ENCODE results near the gene ANKLE1. TPM values are rescaled to one million over a fixed set of nuclear protein-coding genes. Genes with fewer than 3 reads are reported as not detected.

The ANKLE1 gene
- total and polyA plus RNA-seq, 2 donors (not counting 3 experiments of a cell fraction or from before 2014, with no cell fraction given) = 1.9 to 3.1 TPM

- ChIA-PET CTCF (interaction anchor here (1.8 kb wide), 1 partner anchor 9 kb away, joined by 13 read pairs; no protein-coding TSS in a partner anchor), POLR2A (no interaction called here)
- FAIRE-seq (peak; percentile 90), DNase-seq (ENCODE audit: low read depth, low spot score) (no peak)
- Histone ChIP-seq H3K4me2 (ENCODE audit: insufficient read depth, low read length) (peak overlapping the region; percentile 81), H2AFZ (ENCODE audit: low read depth, low read length) (peak overlapping the region; percentile 25), H3K9me1 (replicated peaks; ENCODE audit: control insufficient read depth, extremely low read depth, insufficient read depth, low read length) (no peaks in the 10 kb centered on the region), H3K27me3 (ENCODE audit: control insufficient read depth in 2 of 2, insufficient read depth in 2 of 2, low read length in 2 of 2) (no peaks in the 10 kb centered on the region), H4K20me1 (replicated peaks; ENCODE audit: control insufficient read depth, extremely low read depth, insufficient read depth, low read length) (no peaks in the 10 kb centered on the region), H3K27ac (ENCODE audit: insufficient read depth, low read depth, low read length) (no peak overlapping the region), H3K79me2 (ENCODE audit: control insufficient read depth, insufficient read depth, low read length) (peaks cover 27% of the 10 kb centered on the region), H3K9me3 (replicated peaks; ENCODE audit: control insufficient read depth, insufficient read depth, low read length) (no peaks in the 10 kb centered on the region), H3K4me1 (ENCODE audit: control insufficient read depth, extremely low read depth, insufficient read depth, low read length) (peaks cover 21% of the 10 kb centered on the region), H3K36me3 (ENCODE audit: control insufficient read depth in 2 of 2, extremely low read depth in 1 of 2, insufficient read depth in 2 of 2, low read length in 2 of 2) (no peaks in the 10 kb centered on the region), H3K4me3 (replicated peaks in 1 of 3; ENCODE audit: insufficient read depth in 1 of 3, low read depth in 1 of 3, low read length in 3 of 3) (peak overlapping the region; percentile 65 to 84 (median 74)), H3K9ac (replicated peaks; ENCODE audit: extremely low read depth, insufficient read depth, low read length) (peak overlapping the region; percentile 51)
- TF ChIP-seq JUN (IDR thresholded peaks at IDR 0.05; ENCODE audit: borderline replicate concordance, insufficient read depth, insufficient read length, low read depth) (no peak), CTCF (IDR thresholded peaks at IDR 0.05; ENCODE audit: extremely low read depth in 1 of 2, insufficient read depth in 1 of 2, low read depth in 1 of 2, low read length in 2 of 2) (no peak), FOS (IDR thresholded peaks at IDR 0.05; ENCODE audit: borderline replicate concordance, insufficient read depth, low read length) (no peak), POLR2A (IDR thresholded peaks at IDR 0.05; ENCODE audit: low read depth, low read length) (no peak), GATA2 (IDR thresholded peaks at IDR 0.05; ENCODE audit: insufficient read depth, insufficient read length, low read depth, low read length) (no peak), POLR2AphosphoS5 (IDR thresholded peaks at IDR 0.05; ENCODE audit: insufficient read depth, low read depth, low read length) (no peak), MYC (IDR thresholded peaks at IDR 0.05; ENCODE audit: low read depth, low read length) (no peak), MAX (IDR thresholded peaks at IDR 0.05; ENCODE audit: insufficient read depth, insufficient read length) (no peak), EZH2 (IDR thresholded peaks at IDR 0.05; ENCODE audit: borderline replicate concordance, low read depth, low read length, severe bottlenecking) (no peak)
- BruUV-seq (replicated peaks) = no TSS peak
- intact Hi-C loops (cut with micrococcal nuclease) (no loop called here), dilution Hi-C loops (cut with MboI; ENCODE audit: extremely low pct_ligation_motif_present, low sequenced_read_pairs) (no loop called here)
Measured at GRCh38 chr19:17243830-17244617, 37.7 kb upstream of the ANKLE1 start.
